Natural killer cell (primary cell): ENCODE results near the gene EFCAB5. TPM values are rescaled to one million over a fixed set of nuclear protein-coding genes. Genes with fewer than 3 reads are reported as not detected.

Experiments
- ATAC-seq, 3 donors: fragments of 150-1000 bp in 2 of 3; fragments of 200-7000 bp in 1 of 3; cut with Tn5 transposase; 1 replicate in 1 of 3; 2 replicates in 2 of 3; pipeline ENCODE4 v1.10.0; 2021; ENCODE audit warnings: mild to moderate bottlenecking in 2 of 3, moderate library complexity in 2 of 3
- DNase-seq, 2 donors: peaks; one replicate each; pipeline versions ENCODE4 v3.0.0 to v3.0.0-alpha.2; 2013 to 2021; ENCODE audit warnings: mixed read lengths in 1 of 2
- H3K27ac ChIP-seq: one replicate; pipeline ENCODE4 v1.5.1; 2013; ENCODE audit warnings: mild to moderate bottlenecking, low read length
- H3K27me3 ChIP-seq: one replicate; pipeline ENCODE4 v1.6.1; 2013; ENCODE audit warnings: low read length; ENCODE audit not compliant: control insufficient read depth, insufficient read depth
- H3K36me3 ChIP-seq: one replicate; pipeline ENCODE4 v1.6.1; 2013; ENCODE audit warnings: low read length; ENCODE audit not compliant: control insufficient read depth, insufficient read depth
- H3K4me1 ChIP-seq: one replicate; pipeline ENCODE4 v1.6.1; 2013; ENCODE audit warnings: low read length; ENCODE audit not compliant: control insufficient read depth, insufficient read depth
- H3K4me3 ChIP-seq: one replicate; pipeline ENCODE4 v1.5.1; 2013; ENCODE audit warnings: low read length
- H3K9me3 ChIP-seq: one replicate; pipeline ENCODE4 v1.6.1; 2013; ENCODE audit warnings: low read length; ENCODE audit not compliant: control insufficient read depth, insufficient read depth
- H3K27ac Mint-ChIP-seq, 2 donors: one replicate each; pipeline ENCODE4 v1.8.0; 2022; ENCODE audit warnings: mild to moderate bottlenecking in 2 of 2, mixed read lengths in 2 of 2, moderate library complexity in 1 of 2
- H3K27me3 Mint-ChIP-seq, 2 donors: one replicate each; pipeline ENCODE4 v1.8.0; 2022; ENCODE audit warnings: low read depth in 2 of 2, mixed read lengths in 2 of 2
- H3K36me3 Mint-ChIP-seq: one replicate; pipeline ENCODE4 v1.8.0; 2022; ENCODE audit warnings: mixed read lengths
- H3K4me1 Mint-ChIP-seq, 2 donors: one replicate each; pipeline ENCODE4 v1.8.0; 2022; ENCODE audit warnings: mixed read lengths in 2 of 2
- H3K4me3 Mint-ChIP-seq: one replicate; pipeline ENCODE4 v1.8.0; 2022; ENCODE audit warnings: mild to moderate bottlenecking, moderate library complexity, mixed read lengths
- H3K9me3 Mint-ChIP-seq, 2 donors: one replicate each; pipeline ENCODE4 v1.8.0; 2022; ENCODE audit warnings: mixed read lengths in 2 of 2
- WGBS: methylation state at CpG from one replicate; pipeline ENCODE4 v1.1.7; 2013; ENCODE audit warnings: missing lambda C conversion rate; ENCODE audit not compliant: insufficient coverage; 5-methylcytosine and 5-hydroxymethylcytosine counted together
- intact Hi-C: fragments of 100-400 bp; cut with micrococcal nuclease; formaldehyde crosslinking; loops from one replicate; pipeline ENCODE4 v1.14.2; 2022
- total RNA-seq, 4 donors: library from RNA; stranded (reverse); fragments of 120-200 nt in 1 of 4; gene quantifications; one replicate each; pipeline versions ENCODE4 v1.2.3 to v1.2.4, GENCODE V29; 2013 to 2022
- TF ChIP-seq, protein P1 (sequence below): fragments of 200-600 bp; IDR thresholded peaks from one replicate; pipeline ENCODE4 v1.8.0; 2022; ENCODE audit warnings: antibody characterized with exemption

Gene EFCAB5
- total RNA-seq, 3 donors from 2014 or later (not counting 1 experiment from before 2014, with no cell fraction given), result 0.56 to 1.9 (median 0.58) TPM

- H3K27me3 Mint-ChIP-seq, result no peaks in the 10 kb centered on the region
- no peak for DNase-seq
- Histone ChIP-seq H3K27ac (no peak overlapping the region), H3K36me3 (no peaks in the 10 kb centered on the region), H3K9me3 (no peaks in the 10 kb centered on the region), H3K4me1 (no peaks in the 10 kb centered on the region), H3K4me3 (no peak overlapping the region), H3K27me3 (no peaks in the 10 kb centered on the region)
- TF ChIP-seq, protein P1, sequence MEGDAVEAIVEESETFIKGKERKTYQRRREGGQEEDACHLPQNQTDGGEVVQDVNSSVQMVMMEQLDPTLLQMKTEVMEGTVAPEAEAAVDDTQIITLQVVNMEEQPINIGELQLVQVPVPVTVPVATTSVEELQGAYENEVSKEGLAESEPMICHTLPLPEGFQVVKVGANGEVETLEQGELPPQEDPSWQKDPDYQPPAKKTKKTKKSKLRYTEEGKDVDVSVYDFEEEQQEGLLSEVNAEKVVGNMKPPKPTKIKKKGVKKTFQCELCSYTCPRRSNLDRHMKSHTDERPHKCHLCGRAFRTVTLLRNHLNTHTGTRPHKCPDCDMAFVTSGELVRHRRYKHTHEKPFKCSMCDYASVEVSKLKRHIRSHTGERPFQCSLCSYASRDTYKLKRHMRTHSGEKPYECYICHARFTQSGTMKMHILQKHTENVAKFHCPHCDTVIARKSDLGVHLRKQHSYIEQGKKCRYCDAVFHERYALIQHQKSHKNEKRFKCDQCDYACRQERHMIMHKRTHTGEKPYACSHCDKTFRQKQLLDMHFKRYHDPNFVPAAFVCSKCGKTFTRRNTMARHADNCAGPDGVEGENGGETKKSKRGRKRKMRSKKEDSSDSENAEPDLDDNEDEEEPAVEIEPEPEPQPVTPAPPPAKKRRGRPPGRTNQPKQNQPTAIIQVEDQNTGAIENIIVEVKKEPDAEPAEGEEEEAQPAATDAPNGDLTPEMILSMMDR, result no peak
- no peak overlapping the region for H3K4me3 Mint-ChIP-seq
- WGBS, result 96% methylated on average over 1 of the region's 3 CpGs
- H3K27ac Mint-ChIP-seq, result no peak overlapping the region
- H3K9me3 Mint-ChIP-seq, result no peaks in the 10 kb centered on the region
- no peaks in the 10 kb centered on the region for H3K4me1 Mint-ChIP-seq
- no peak for ATAC-seq
- H3K36me3 Mint-ChIP-seq, result no peaks in the 10 kb centered on the region
- intact Hi-C loops, result no loop called here
Observed at GRCh38 chr17:29973005-29973404, 31.6 kb downstream of the EFCAB5 start.

DNA sequence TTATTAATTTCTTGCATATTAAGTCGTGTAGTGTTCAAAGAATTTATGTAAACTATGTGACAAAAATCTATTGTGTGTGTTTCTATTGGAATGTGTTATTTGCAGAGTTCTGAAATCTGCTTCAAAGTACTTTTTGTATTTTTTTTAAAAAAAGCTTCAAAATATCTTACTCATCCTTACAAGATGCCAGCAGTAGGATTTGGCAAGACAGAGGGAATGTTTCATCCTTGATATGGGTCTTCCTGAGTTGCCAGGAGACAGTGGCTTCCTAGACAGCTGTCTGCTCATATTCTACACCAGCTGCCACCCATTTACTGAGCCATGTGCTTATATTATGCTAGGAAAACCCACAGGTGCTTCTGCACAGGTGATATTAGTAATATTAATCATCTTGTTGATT is 36.4 kb downstream of the EFCAB5 start:
- no peaks in the 10 kb centered on the region for H3K36me3 ChIP-seq
- intact Hi-C loops, result no loop called here
- TF ChIP-seq, protein P1, result no peak
- H3K27ac ChIP-seq, result no peak overlapping the region
- peaks cover 3% of the 10 kb centered on the region for H3K27me3 ChIP-seq
- WGBS, result 71% methylated on average over 1 of the region's 1 CpG
- H3K4me1 ChIP-seq, result no peaks in the 10 kb centered on the region
- no peaks in the 10 kb centered on the region for H3K36me3 Mint-ChIP-seq
- no peaks in the 10 kb centered on the region for H3K9me3 Mint-ChIP-seq
- no peak for ATAC-seq
- no peaks in the 10 kb centered on the region for H3K4me1 Mint-ChIP-seq
- no peak overlapping the region for H3K4me3 ChIP-seq
- no peak overlapping the region for H3K4me3 Mint-ChIP-seq
- H3K9me3 ChIP-seq, result no peaks in the 10 kb centered on the region
- no peak for DNase-seq
- H3K27me3 Mint-ChIP-seq, result peaks cover 0 to 3% of the 10 kb centered on the region in 2 donors
- H3K27ac Mint-ChIP-seq, result no peak overlapping the region

DNA sequence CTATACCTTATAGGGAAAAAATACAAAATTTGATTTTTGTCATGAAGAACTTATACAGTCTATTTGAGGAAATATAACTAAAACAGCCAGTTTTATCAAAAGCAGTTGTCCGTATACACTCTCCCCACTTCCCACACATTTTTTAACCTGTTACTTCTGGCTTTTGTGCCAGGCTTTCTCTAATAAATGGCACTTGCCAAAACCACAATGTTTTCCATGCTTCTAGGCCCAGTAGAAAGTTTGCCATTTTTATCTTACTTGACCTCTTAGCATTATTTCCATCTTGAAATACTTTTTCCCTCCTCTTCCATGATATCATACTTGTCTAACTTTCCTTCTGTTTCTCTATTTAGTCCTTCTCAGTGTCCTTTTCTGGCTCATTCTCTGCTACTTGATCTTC is 38.8 kb downstream of the EFCAB5 start:
- Histone ChIP-seq H3K4me1 (no peaks in the 10 kb centered on the region), H3K4me3 (no peak overlapping the region), H3K27ac (no peak overlapping the region), H3K27me3 (peaks cover 3% of the 10 kb centered on the region), H3K9me3 (peaks cover 3% of the 10 kb centered on the region), H3K36me3 (no peaks in the 10 kb centered on the region)
- no peak for DNase-seq
- ATAC-seq, result no peak
- no peak overlapping the region for H3K27ac Mint-ChIP-seq
- H3K4me1 Mint-ChIP-seq, result no peaks in the 10 kb centered on the region
- intact Hi-C loops, result no loop called here
- H3K36me3 Mint-ChIP-seq, result no peaks in the 10 kb centered on the region
- H3K27me3 Mint-ChIP-seq, result peaks cover 5% of the 10 kb centered on the region in 2 donors
- H3K4me3 Mint-ChIP-seq, result no peak overlapping the region
- WGBS, result 86% methylated on average over 1 of the region's 1 CpG
- TF ChIP-seq, protein P1, result no peak
- no peaks in the 10 kb centered on the region for H3K9me3 Mint-ChIP-seq

GRCh38 chr17:29982991-29983653 is 41.7 kb downstream of the EFCAB5 start:
- H3K4me3 ChIP-seq, result no peak overlapping the region
- H3K4me1 ChIP-seq, result no peaks in the 10 kb centered on the region
- WGBS, result 85% methylated on average over 1 of the region's 1 CpG
- Mint-ChIP-seq H3K9me3 (no peaks in the 10 kb centered on the region), H3K36me3 (no peaks in the 10 kb centered on the region), H3K27ac (no peak overlapping the region), H3K27me3 (peaks cover 5% of the 10 kb centered on the region in 2 donors), H3K4me3 (no peak overlapping the region), H3K4me1 (no peaks in the 10 kb centered on the region)
- TF ChIP-seq, protein P1, result no peak
- peaks cover 3% of the 10 kb centered on the region for H3K9me3 ChIP-seq
- peaks cover 3% of the 10 kb centered on the region for H3K27me3 ChIP-seq
- intact Hi-C loops, result no loop called here
- no peak overlapping the region for H3K27ac ChIP-seq
- no peak for ATAC-seq
- no peak for DNase-seq
- H3K36me3 ChIP-seq, result no peaks in the 10 kb centered on the region
